Upper lobe of left lung (tissue), 6 donors: Measurements from ENCODE around the gene OLFM2. TPM values are rescaled to one million over a fixed set of nuclear protein-coding genes. Genes with fewer than 3 reads are reported as not detected.

ENCODE experiments used
- ATAC-seq, 2 donors: fragments of 200-7000 bp; cut with Tn5 transposase; one replicate each; pipeline ENCODE4 v1.9.1; 2022; ENCODE audit warnings: mild to moderate bottlenecking in 2 of 2, moderate library complexity in 2 of 2; ENCODE audit not compliant: low FRiP score in 2 of 2
- DNase-seq, 2 donors: peaks; one replicate each; pipeline ENCODE4 v3.0.0-alpha.2; 2019 to 2020
- H3K27ac ChIP-seq, 4 donors: fragments of 200-600 bp; sonication (generic); one replicate each; pipeline ENCODE4 v1.5.1; 2016 to 2019
- H3K27me3 ChIP-seq, 4 donors: fragments of 200-600 bp; sonication (generic); one replicate each; pipeline ENCODE4 v1.5.1; 2017 to 2019
- H3K36me3 ChIP-seq, 4 donors: fragments of 200-600 bp; sonication (generic); one replicate each; pipeline ENCODE4 v1.5.1; 2016 to 2019
- H3K4me1 ChIP-seq, 4 donors: fragments of 200-600 bp; sonication (generic); one replicate each; pipeline ENCODE4 v1.5.1; 2018 to 2019
- H3K4me3 ChIP-seq, 4 donors: fragments of 200-600 bp; sonication (generic); one replicate each; pipeline ENCODE4 v1.5.1; 2017 to 2019; ENCODE audit warnings: mild to moderate bottlenecking in 2 of 4, moderate library complexity in 1 of 4
- H3K9me3 ChIP-seq, 4 donors: fragments of 200-600 bp; sonication (generic); one replicate each; pipeline ENCODE4 v1.5.1; 2018 to 2019
- EP300 ChIP-seq, 4 donors: sonication (generic); formaldehyde crosslinking; IDR thresholded peaks; one replicate each; pipeline ENCODE4 v1.5.1; 2017; ENCODE audit warnings: antibody characterized with exemption in 4 of 4, control low read depth in 2 of 4
- POLR2A ChIP-seq, 4 donors: fragments of 450-650 bp; IDR thresholded peaks; one replicate each; pipeline ENCODE4 v1.5.1; 2016 to 2017; ENCODE audit warnings: antibody characterized with exemption in 4 of 4, mild to moderate bottlenecking in 2 of 4
- POLR2AphosphoS5 ChIP-seq, 2 donors: sonication (generic); formaldehyde crosslinking; IDR thresholded peaks; one replicate each; pipeline ENCODE4 v1.5.1; 2017; ENCODE audit warnings: antibody characterized with exemption in 2 of 2
- WGBS, 2 donors: methylation state at CpG; one replicate each; pipeline ENCODE4 v1.1.5; 2017 to 2018; 5-methylcytosine and 5-hydroxymethylcytosine counted together
- total RNA-seq, 6 donors: library from RNA; depleted of rRNA in 4 of 6; stranded (reverse); fragments of >200 nt in 4 of 6; gene quantifications; one replicate each; pipeline versions ENCODE4 v1.1.0 to v1.2.1, GENCODE V29; 2016 to 2021
- TF ChIP-seq, protein P1 (sequence below), 6 experiments: fragments of 450-650 bp in 4 of 6; fragments of 200-600 bp in 2 of 6; sonication (generic) in 2 of 6; IDR thresholded peaks; one replicate each; pipeline ENCODE4 v1.5.1; 2016 to 2019; ENCODE audit warnings: antibody characterized with exemption in 6 of 6
- donor health status: DM: no; HTN: no; CAD: no; lungs with moderate emphysema.
- donor health status: DM: no; HTN: yes; CAD: no; lungs with severe emphysema.

OLFM2 gene
- total RNA-seq, 6 donors from 2014 or later, result 0.98 to 11.3 (median 4.7) TPM; not detected in 1

- no peak overlapping the region for H3K4me3 ChIP-seq
- no peaks in the 10 kb centered on the region for H3K36me3 ChIP-seq
- peaks cover 13 to 22% (median 21%) of the 10 kb centered on the region in 4 donors for H3K4me1 ChIP-seq
- H3K27ac ChIP-seq, result no peak overlapping the region
- DNase-seq, result no peak
- TF ChIP-seq POLR2A (IDR thresholded peaks at IDR 0.05), result no peak
- TF ChIP-seq POLR2AphosphoS5 (IDR thresholded peaks at IDR 0.05), result no peak
- no peak for TF ChIP-seq EP300 (IDR thresholded peaks at IDR 0.05)
- TF ChIP-seq, protein P1, sequence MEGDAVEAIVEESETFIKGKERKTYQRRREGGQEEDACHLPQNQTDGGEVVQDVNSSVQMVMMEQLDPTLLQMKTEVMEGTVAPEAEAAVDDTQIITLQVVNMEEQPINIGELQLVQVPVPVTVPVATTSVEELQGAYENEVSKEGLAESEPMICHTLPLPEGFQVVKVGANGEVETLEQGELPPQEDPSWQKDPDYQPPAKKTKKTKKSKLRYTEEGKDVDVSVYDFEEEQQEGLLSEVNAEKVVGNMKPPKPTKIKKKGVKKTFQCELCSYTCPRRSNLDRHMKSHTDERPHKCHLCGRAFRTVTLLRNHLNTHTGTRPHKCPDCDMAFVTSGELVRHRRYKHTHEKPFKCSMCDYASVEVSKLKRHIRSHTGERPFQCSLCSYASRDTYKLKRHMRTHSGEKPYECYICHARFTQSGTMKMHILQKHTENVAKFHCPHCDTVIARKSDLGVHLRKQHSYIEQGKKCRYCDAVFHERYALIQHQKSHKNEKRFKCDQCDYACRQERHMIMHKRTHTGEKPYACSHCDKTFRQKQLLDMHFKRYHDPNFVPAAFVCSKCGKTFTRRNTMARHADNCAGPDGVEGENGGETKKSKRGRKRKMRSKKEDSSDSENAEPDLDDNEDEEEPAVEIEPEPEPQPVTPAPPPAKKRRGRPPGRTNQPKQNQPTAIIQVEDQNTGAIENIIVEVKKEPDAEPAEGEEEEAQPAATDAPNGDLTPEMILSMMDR (IDR thresholded peaks at IDR 0.05), result no peak
- ATAC-seq, result no peak
- 84 to 88% methylated on average over 1 of the region's 1 CpG for WGBS, 2 donors
- peaks cover 0 to 28% (median 14%) of the 10 kb centered on the region in 4 donors for H3K27me3 ChIP-seq
- H3K9me3 ChIP-seq, result no peaks in the 10 kb centered on the region
Measured at GRCh38 chr19:9910625-9911024, 25.7 kb downstream of the OLFM2 start.

GRCh38 chr19:9909251-9909650 lies 27.1 kb downstream of the OLFM2 start:
- no peak for ATAC-seq
- Histone ChIP-seq H3K9me3 (no peaks in the 10 kb centered on the region), H3K4me3 (no peak overlapping the region), H3K27me3 (peaks cover 0 to 22% (median 10%) of the 10 kb centered on the region in 4 donors), H3K4me1 (peaks cover 6 to 15% (median 14%) of the 10 kb centered on the region in 4 donors), H3K36me3 (no peaks in the 10 kb centered on the region), H3K27ac (no peak overlapping the region)
- TF ChIP-seq, protein P1 (IDR thresholded peaks at IDR 0.05), result no peak
- TF ChIP-seq EP300 (IDR thresholded peaks at IDR 0.05) (no peak), POLR2A (IDR thresholded peaks at IDR 0.05) (no peak), POLR2AphosphoS5 (IDR thresholded peaks at IDR 0.05) (no peak)
- WGBS, 2 donors, result 69 to 76% methylated on average over 6 to 10 of the region's 10 CpGs
- DNase-seq, result no peak

GRCh38 chr19:9906475-9907087 lies 29.7 kb downstream of the OLFM2 start:
- no peak overlapping the region for H3K27ac ChIP-seq
- H3K9me3 ChIP-seq, result no peaks in the 10 kb centered on the region
- no peak overlapping the region for H3K4me3 ChIP-seq
- ATAC-seq (no peak), DNase-seq (no peak)
- no peaks in the 10 kb centered on the region for H3K36me3 ChIP-seq
- TF ChIP-seq, protein P1 (IDR thresholded peaks at IDR 0.05), result no peak
- no peak for TF ChIP-seq EP300 (IDR thresholded peaks at IDR 0.05)
- no peak for TF ChIP-seq POLR2A (IDR thresholded peaks at IDR 0.05)
- TF ChIP-seq POLR2AphosphoS5 (IDR thresholded peaks at IDR 0.05), result no peak
- WGBS, 2 donors, result 56 to 71% methylated on average over 12 to 13 of the region's 16 CpGs
- H3K4me1 ChIP-seq, result no peaks in the 10 kb centered on the region
- H3K27me3 ChIP-seq, result no peaks in the 10 kb centered on the region

GRCh38 chr19:9903336-9903735 lies 33.0 kb downstream of the OLFM2 start:
- H3K9me3 ChIP-seq, result no peaks in the 10 kb centered on the region
- no peaks in the 10 kb centered on the region for H3K36me3 ChIP-seq
- no peaks in the 10 kb centered on the region for H3K4me1 ChIP-seq
- no peaks in the 10 kb centered on the region for H3K27me3 ChIP-seq
- ATAC-seq (no peak), DNase-seq (no peak)
- TF ChIP-seq POLR2A (IDR thresholded peaks at IDR 0.05), result no peak
- TF ChIP-seq, protein P1 (IDR thresholded peaks at IDR 0.05), result no peak
- TF ChIP-seq EP300 (IDR thresholded peaks at IDR 0.05), result no peak
- TF ChIP-seq POLR2AphosphoS5 (IDR thresholded peaks at IDR 0.05), result no peak
- no peak overlapping the region for H3K4me3 ChIP-seq
- no peak overlapping the region for H3K27ac ChIP-seq
- WGBS, 2 donors, result 85 to 89% methylated on average over 5 of the region's 5 CpGs

DNA sequence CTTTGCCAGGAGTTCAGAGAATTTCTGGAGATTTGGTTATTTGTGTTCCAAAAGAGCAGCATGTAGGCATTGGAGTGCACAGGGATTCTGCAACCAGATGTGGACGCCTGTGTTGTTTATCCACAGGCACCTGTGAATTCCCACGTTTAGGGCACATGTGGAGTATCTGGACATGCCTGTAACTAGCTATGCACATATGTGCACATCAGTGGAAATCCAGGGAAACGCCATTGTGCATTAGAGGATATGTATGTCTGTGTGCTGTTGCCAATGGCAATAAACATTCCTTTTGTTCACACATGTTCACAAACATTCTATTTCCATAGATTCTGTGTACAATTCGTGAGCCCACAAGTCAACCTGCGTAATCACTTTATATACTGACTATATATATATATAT lies 34.7 kb downstream of the OLFM2 start:
- Histone ChIP-seq H3K9me3 (no peaks in the 10 kb centered on the region), H3K27ac (no peak overlapping the region), H3K27me3 (no peaks in the 10 kb centered on the region), H3K4me3 (no peak overlapping the region), H3K36me3 (no peaks in the 10 kb centered on the region), H3K4me1 (no peaks in the 10 kb centered on the region)
- TF ChIP-seq, protein P1 (IDR thresholded peaks at IDR 0.05), result no peak
- TF ChIP-seq EP300 (IDR thresholded peaks at IDR 0.05) (no peak), POLR2A (IDR thresholded peaks at IDR 0.05) (no peak), POLR2AphosphoS5 (IDR thresholded peaks at IDR 0.05) (no peak)
- no peak for ATAC-seq
- no peak for DNase-seq
- WGBS, 2 donors, result 74 to 76% methylated on average over 5 of the region's 5 CpGs
